GM12878 (cell line): ENCODE measurements around the gene CACFD1.

ENCODE experiments used
- BCL11A ChIP-seq: IDR thresholded peaks from 2 replicates; pipeline ENCODE4 v1.6.1; 2011; ENCODE audit warnings: low read depth, low read length
- BRCA1 ChIP-seq: IDR thresholded peaks from 2 replicates; pipeline ENCODE4 v1.6.1; 2011; ENCODE audit warnings: low read depth, low read length, improper control_type of control experiment
- CBX3 ChIP-seq: fragments of 200-600 bp; sonication (generic); IDR thresholded peaks from 2 replicates; pipeline ENCODE4 v1.6.1; 2016; ENCODE audit warnings: low read depth, borderline replicate concordance
- CTCF ChIP-seq, 3 experiments: IDR thresholded peaks in 2 of 3; conservative IDR thresholded peaks in 1 of 3; 2 replicates each; pipeline ENCODE4 v1.5.1; 2011; ENCODE audit warnings: low read depth in 3 of 3, low read length in 3 of 3, mild to moderate bottlenecking in 3 of 3, control low read depth in 2 of 3, moderate library complexity in 2 of 3, inconsistent platforms in 1 of 3, mixed read lengths in 1 of 3; ENCODE audit not compliant: control insufficient read depth in 2 of 3, insufficient read depth in 1 of 3; ENCODE audit errors: extremely low read depth in 1 of 3
- ETV6 ChIP-seq, 2 experiments: fragments of 450-650 bp in 1 of 2; IDR thresholded peaks in 1 of 2; conservative IDR thresholded peaks in 1 of 2; 2 replicates each; pipeline ENCODE4 v1.6.1; 2014; ENCODE audit warnings: antibody characterized with exemption in 1 of 2, borderline replicate concordance in 1 of 2, low read depth in 1 of 2, mild to moderate bottlenecking in 1 of 2, moderate library complexity in 1 of 2
- EZH2 ChIP-seq: IDR thresholded peaks from 2 replicates; pipeline ENCODE4 v1.6.1; 2012; ENCODE audit warnings: low read depth, mild to moderate bottlenecking, control low read depth, inconsistent platforms, low read length, borderline replicate concordance; ENCODE audit not compliant: control insufficient read depth
- FOXM1 ChIP-seq: IDR thresholded peaks from 2 replicates; pipeline ENCODE4 v1.6.1; 2012; ENCODE audit warnings: low read depth, mild to moderate bottlenecking, inconsistent platforms, low read length, moderate library complexity
- MXI1 ChIP-seq: fragments of 150-350 bp; IDR thresholded peaks from 2 replicates; pipeline ENCODE4 v1.6.1; 2011; ENCODE audit warnings: low read depth, mild to moderate bottlenecking, inconsistent platforms, low read length, improper control_type of control experiment
- NFXL1 ChIP-seq: fragments of 450-650 bp; IDR thresholded peaks from 2 replicates; pipeline ENCODE4 v1.6.1; 2017; ENCODE audit warnings: antibody characterized with exemption, mild to moderate bottlenecking, borderline replicate concordance
- RBBP5 ChIP-seq: fragments of 200-600 bp; sonication (generic); conservative IDR thresholded peaks from 2 replicates; pipeline ENCODE4 v1.6.1; 2016
- SP1 ChIP-seq: IDR thresholded peaks from one replicate; pipeline ENCODE4 v1.6.1; 2011; ENCODE audit warnings: low read depth, low read length
- SRF ChIP-seq, 2 experiments: IDR thresholded peaks; 2 replicates each; pipeline ENCODE4 v1.6.1; 2011; ENCODE audit warnings: low read depth in 2 of 2, low read length in 2 of 2, mild to moderate bottlenecking in 1 of 2, moderate library complexity in 1 of 2
- ZNF274 ChIP-seq: IDR thresholded peaks from one replicate; pipeline ENCODE4 v1.8.0; 2011; ENCODE audit not compliant: insufficient read length, insufficient read depth

GRCh38 chr9:133449760-133450159 is 10.0 kb upstream of the CACFD1 start:
- TF ChIP-seq BCL11A: no peak
- TF ChIP-seq SRF (IDR thresholded peaks at IDR 0.05; ENCODE audit: low read depth in 2 of 2, low read length in 2 of 2): no peak
- no peak for TF ChIP-seq CTCF (IDR thresholded peaks at IDR 0.05 in 2 of 3, conservative IDR thresholded peaks at IDR 0.05 in 1 of 3; ENCODE audit: control insufficient read depth in 2 of 3, extremely low read depth in 1 of 3, insufficient read depth in 1 of 3, low read depth in 3 of 3, low read length in 3 of 3)
- TF ChIP-seq BRCA1: no peak
- no peak for TF ChIP-seq ETV6 (conservative IDR thresholded peaks at IDR 0.05 in 1 of 2, IDR thresholded peaks at IDR 0.05 in 1 of 2; ENCODE audit: borderline replicate concordance in 1 of 2, low read depth in 1 of 2)
- no peak for TF ChIP-seq MXI1
- no peak for TF ChIP-seq CBX3
- TF ChIP-seq FOXM1: no peak
- TF ChIP-seq ZNF274: no peak
- no peak for TF ChIP-seq RBBP5
- no peak for TF ChIP-seq NFXL1
- no peak for TF ChIP-seq EZH2
- no peak for TF ChIP-seq SP1
